Endodermal cell (in vitro differentiated cells): ENCODE measurements around the gene SLC25A17. TPM values are rescaled to one million over a fixed set of nuclear protein-coding genes. Genes with fewer than 3 reads are reported as not detected.

Experiments
- DNase-seq: peaks from one replicate; pipeline ENCODE4 v3.0.0-alpha.2; 2017
- H3K27ac ChIP-seq: 2 replicates; pipeline ENCODE4 v1.5.1; 2013; ENCODE audit warnings: mild to moderate bottlenecking, low read depth, low read length, moderate library complexity
- H3K27me3 ChIP-seq: 2 replicates; pipeline ENCODE4 v1.6.1; 2013; ENCODE audit warnings: mild to moderate bottlenecking, low read length, moderate library complexity; ENCODE audit not compliant: insufficient read depth, control insufficient read depth, poor library complexity, severe bottlenecking
- H3K36me3 ChIP-seq: 2 replicates; pipeline ENCODE4 v1.7.0; 2013; ENCODE audit warnings: mild to moderate bottlenecking, low read length, moderate library complexity; ENCODE audit not compliant: control insufficient read depth, insufficient read depth
- H3K4me1 ChIP-seq: one replicate; pipeline ENCODE4 v1.7.0; 2013; ENCODE audit warnings: low read length; ENCODE audit not compliant: control insufficient read depth, insufficient read depth
- H3K4me3 ChIP-seq: 2 replicates; pipeline ENCODE4 v1.5.1; 2013; ENCODE audit warnings: mild to moderate bottlenecking, low read length, moderate library complexity
- H3K9ac ChIP-seq: 2 replicates; pipeline ENCODE4 v1.6.1; 2013; ENCODE audit warnings: mild to moderate bottlenecking, low read length, moderate library complexity; ENCODE audit not compliant: poor library complexity, severe bottlenecking; ENCODE audit errors: extremely low read depth
- H3K9me3 ChIP-seq: 2 replicates; pipeline ENCODE4 v1.6.1; 2013; ENCODE audit warnings: mild to moderate bottlenecking, low read length, moderate library complexity; ENCODE audit not compliant: control insufficient read depth
- H3K27ac Mint-ChIP-seq: 2 replicates; pipeline ENCODE4 v1.8.0; 2020; ENCODE audit warnings: mixed read lengths
- H3K27me3 Mint-ChIP-seq: 2 replicates; pipeline ENCODE4 v1.8.0; 2021; ENCODE audit warnings: mild to moderate bottlenecking, mixed read lengths; ENCODE audit not compliant: insufficient read depth
- H3K36me3 Mint-ChIP-seq: 2 replicates; pipeline ENCODE4 v1.8.0; 2020; ENCODE audit warnings: low read depth, mixed read lengths
- H3K4me1 Mint-ChIP-seq: 2 replicates; pipeline ENCODE4 v1.8.0; 2020; ENCODE audit warnings: mixed read lengths
- H3K4me3 Mint-ChIP-seq: 2 replicates; pipeline ENCODE4 v1.8.0; 2020; ENCODE audit warnings: mild to moderate bottlenecking, moderate library complexity, mixed read lengths
- H3K9me3 Mint-ChIP-seq: 2 replicates; pipeline ENCODE4 v1.8.0; 2020; ENCODE audit warnings: mild to moderate bottlenecking, mixed read lengths
- CTCF ChIP-seq: fragments of 200-600 bp; sonication (generic); conservative IDR thresholded peaks from 2 replicates; pipeline ENCODE4 v1.5.0; 2021; ENCODE audit warnings: antibody characterized with exemption, mild to moderate bottlenecking
- WGBS, 2 experiments: methylation state at CpG; one replicate each; pipeline versions ENCODE4 v1.1.5 to v1.1.7; 2013; ENCODE audit warnings: missing lambda C conversion rate in 2 of 2, mixed read lengths in 1 of 2; ENCODE audit not compliant: insufficient coverage in 1 of 2, insufficient read length in 1 of 2; 5-methylcytosine and 5-hydroxymethylcytosine counted together
- total RNA-seq, 2 donors: library from RNA; stranded (reverse); fragmentation: NEBNext Ultra II Directional in 1 of 2; extraction: Animal tissue kit (Norgen Biotek cat#: 25700) in 1 of 2; gene quantifications; 2 replicates in 1 of 2; 3 replicates in 1 of 2; pipeline ENCODE4 v1.2.1, GENCODE V29; 2021

SLC25A17 gene
- total RNA-seq, 2 donors from 2014 or later, result 25.4 to 29.4 TPM

- DNase-seq, result no peak
- no peak for TF ChIP-seq CTCF
- whole genome bisulfite sequencing, 2 experiments, result 18 to 19% methylated on average over 3 of the region's 4 CpGs
- H3K27ac ChIP-seq, result no peak overlapping the region
- Mint-ChIP-seq H3K9me3 (no peaks in the 10 kb centered on the region), H3K27me3 (no peaks in the 10 kb centered on the region), H3K4me3 (peak overlapping the region; percentile 90), H3K4me1 (peaks cover 19% of the 10 kb centered on the region), H3K27ac (peak overlapping the region; percentile 90), H3K36me3 (peaks cover 23% of the 10 kb centered on the region)
- no peaks in the 10 kb centered on the region for H3K27me3 ChIP-seq
- H3K4me3 ChIP-seq, result peak overlapping the region; percentile 83
- no peaks in the 10 kb centered on the region for H3K9me3 ChIP-seq
- H3K36me3 ChIP-seq, result peaks cover 31% of the 10 kb centered on the region
- no peak overlapping the region for H3K9ac ChIP-seq
- H3K4me1 ChIP-seq, result no peaks in the 10 kb centered on the region
These were observed 524 bp upstream of the SLC25A17 start for GRCh38 chr22:40819599-40820140.

GRCh38 chr22:40818192-40818746 lies 877 bp downstream of the SLC25A17 start:
- Histone ChIP-seq H3K4me3 (peak overlapping the region; percentile 97), H3K9me3 (no peaks in the 10 kb centered on the region), H3K9ac (peak overlapping the region; percentile 87), H3K27me3 (no peaks in the 10 kb centered on the region), H3K4me1 (no peaks in the 10 kb centered on the region), H3K27ac (no peak overlapping the region), H3K36me3 (peaks cover 21% of the 10 kb centered on the region)
- 56 to 71% methylated on average over 10 to 13 of the region's 14 CpGs for WGBS, 2 experiments
- Mint-ChIP-seq H3K9me3 (no peaks in the 10 kb centered on the region), H3K27me3 (no peaks in the 10 kb centered on the region), H3K4me1 (peaks cover 19% of the 10 kb centered on the region), H3K36me3 (peaks cover 16% of the 10 kb centered on the region), H3K4me3 (peak overlapping the region; percentile 90), H3K27ac (peak overlapping the region; percentile 97)
- TF ChIP-seq CTCF, result no peak
- DNase-seq, result no peak

DNA sequence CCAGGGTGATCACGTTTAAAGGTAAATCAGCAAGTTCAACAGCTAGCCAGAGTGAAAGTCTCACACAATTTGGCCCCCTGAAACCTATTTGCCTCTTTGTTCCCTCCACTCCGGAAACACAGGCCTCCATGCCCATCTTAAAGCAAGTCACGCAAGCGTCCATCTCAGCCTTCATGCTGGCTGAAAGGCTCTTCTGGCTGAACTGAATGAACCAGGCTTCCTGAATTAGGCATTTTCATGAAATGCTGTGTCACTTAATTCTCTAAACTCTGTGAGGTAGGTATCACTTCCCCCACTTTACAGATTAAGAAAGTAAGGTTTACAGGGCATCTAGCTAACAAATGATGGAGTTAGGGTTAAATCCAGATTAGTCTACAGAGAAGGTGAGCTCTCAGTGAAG lies 1.4 kb downstream of the SLC25A17 start:
- Mint-ChIP-seq H3K27me3 (no peaks in the 10 kb centered on the region), H3K36me3 (peaks cover 15% of the 10 kb centered on the region), H3K27ac (peak overlapping the region; percentile 6), H3K9me3 (no peaks in the 10 kb centered on the region), H3K4me3 (peak overlapping the region; percentile 90), H3K4me1 (peaks cover 19% of the 10 kb centered on the region)
- WGBS, 2 experiments, result 90 to 92% methylated on average over 3 to 4 of the region's 4 CpGs
- no peak for TF ChIP-seq CTCF
- Histone ChIP-seq H3K9ac (no peak overlapping the region), H3K27me3 (no peaks in the 10 kb centered on the region), H3K4me1 (no peaks in the 10 kb centered on the region), H3K4me3 (peak overlapping the region; percentile 97), H3K36me3 (peaks cover 16% of the 10 kb centered on the region), H3K9me3 (no peaks in the 10 kb centered on the region), H3K27ac (no peak overlapping the region)
- no peak for DNase-seq
